Smooth muscle cell of the coronary artery (primary cell): ENCODE results near the gene PDAP1. TPM values are rescaled to one million over a fixed set of nuclear protein-coding genes. Genes with fewer than 3 reads are reported as not detected.

Experiments
- total RNA-seq: library from RNA; depleted of rRNA; stranded (reverse); fragments of >200 nt; gene quantifications from 2 replicates; pipeline ENCODE4 v1.2.3, GENCODE V29; 2014; ENCODE audit warnings: low replicate concordance

PDAP1 gene, protein sequence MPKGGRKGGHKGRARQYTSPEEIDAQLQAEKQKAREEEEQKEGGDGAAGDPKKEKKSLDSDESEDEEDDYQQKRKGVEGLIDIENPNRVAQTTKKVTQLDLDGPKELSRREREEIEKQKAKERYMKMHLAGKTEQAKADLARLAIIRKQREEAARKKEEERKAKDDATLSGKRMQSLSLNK
- 25.0 and 28.9 TPM in 2 replicates for total RNA-seq

DNA sequence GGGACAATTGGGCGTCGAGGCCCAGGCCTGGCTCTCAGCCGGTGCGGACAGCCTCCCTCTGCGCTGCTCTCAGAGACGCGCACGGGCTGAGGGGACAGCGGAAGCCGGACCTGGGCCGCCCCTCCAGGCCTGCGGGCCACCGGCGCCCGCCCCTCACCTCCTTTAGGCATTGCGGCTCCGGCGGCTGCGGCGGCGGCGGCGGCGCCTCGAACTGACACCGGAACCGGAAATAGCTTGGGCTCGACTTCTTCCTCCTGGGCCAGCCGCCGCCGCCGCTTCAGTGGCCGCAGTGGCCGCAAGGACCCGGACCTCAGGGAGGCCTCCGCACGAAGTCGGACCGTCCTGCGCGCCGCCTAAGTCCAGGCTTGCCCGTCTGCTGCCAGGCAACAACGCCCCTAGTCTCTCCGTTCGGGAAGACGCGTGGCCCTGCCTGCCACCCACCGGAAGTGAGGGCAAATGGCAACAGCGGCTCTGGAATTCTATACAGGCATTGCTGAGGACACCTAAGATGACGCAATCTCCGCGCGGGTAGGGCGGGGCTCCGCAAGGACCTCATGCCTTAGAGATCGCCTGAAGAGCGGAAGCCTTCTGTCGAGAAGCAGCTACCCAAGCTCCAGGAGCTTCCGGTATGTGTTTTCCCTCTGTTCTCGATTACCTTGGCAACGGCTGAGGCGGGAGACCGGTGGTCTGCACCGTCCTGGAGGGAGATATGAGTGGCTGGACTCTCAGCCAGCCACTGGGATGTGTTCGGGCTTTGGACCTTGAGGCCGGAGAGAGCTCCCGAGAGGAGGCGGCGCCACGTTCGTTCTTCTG, at the start of gene PDAP1, which contains the start of gene BUD31:
Gene PDAP1, minus strand, starts transcription at position 219 of the 813 bp plus-strand sequence. Its CDS starts 49 bp downstream, at position 170.
Gene BUD31, plus strand, starts transcription at position 591 of the 813 bp plus-strand sequence. CDS start 2,124 bp downstream, outside the sequence.

DNA sequence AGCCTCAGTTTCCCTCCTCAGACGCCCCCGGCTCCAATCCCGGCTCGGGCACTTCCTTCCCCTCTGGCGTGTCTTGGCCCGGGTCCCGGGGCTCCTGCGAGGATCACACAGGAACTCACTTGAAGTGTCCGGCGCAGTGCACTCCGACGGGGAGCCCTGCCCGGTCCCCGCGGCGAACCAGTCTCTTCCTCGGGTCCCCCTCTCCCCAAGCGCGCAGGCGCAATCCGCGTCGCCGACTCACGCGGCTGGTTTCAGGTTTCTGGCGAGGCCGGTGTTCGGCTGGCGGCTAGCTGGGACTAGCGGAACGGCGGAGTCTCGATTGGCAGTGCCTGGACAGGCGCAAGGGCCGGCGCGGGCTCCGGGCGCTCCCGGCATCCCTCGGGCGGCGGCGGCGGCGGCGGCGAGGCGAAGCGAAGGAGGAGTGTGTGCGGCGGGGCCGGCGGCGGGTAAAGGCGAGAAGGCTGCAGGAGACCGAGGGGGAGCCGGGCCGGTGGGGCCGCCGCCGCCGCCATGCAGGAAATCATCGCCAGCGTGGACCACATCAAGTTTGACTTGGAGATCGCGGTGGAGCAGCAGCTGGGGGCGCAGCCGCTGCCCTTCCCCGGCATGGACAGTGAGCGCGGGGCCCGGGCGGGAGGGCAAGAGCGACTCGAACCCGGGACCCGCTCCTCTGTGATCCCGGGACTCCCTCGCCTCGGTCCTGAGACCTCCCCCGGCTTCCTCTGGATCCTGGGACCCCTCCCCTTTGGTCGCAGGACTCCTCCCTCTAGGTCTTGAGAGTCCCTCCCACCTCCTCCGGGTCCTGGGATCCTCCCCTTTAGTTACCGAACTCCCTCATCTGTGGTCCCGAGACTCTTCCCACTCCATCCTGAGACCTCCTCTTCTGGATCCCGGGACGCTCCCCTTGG, 30.4 kb upstream of the PDAP1 start, which contains the start of the genes CPSF4 and PTCD1:
Gene CPSF4, plus strand, starts transcription at position 371 of the 908 bp plus-strand sequence. Its CDS starts 140 bp downstream, at position 511.
Gene PTCD1, minus strand, starts transcription at position 226 of the 908 bp plus-strand sequence. CDS start 3,556 bp downstream, outside the sequence.

DNA sequence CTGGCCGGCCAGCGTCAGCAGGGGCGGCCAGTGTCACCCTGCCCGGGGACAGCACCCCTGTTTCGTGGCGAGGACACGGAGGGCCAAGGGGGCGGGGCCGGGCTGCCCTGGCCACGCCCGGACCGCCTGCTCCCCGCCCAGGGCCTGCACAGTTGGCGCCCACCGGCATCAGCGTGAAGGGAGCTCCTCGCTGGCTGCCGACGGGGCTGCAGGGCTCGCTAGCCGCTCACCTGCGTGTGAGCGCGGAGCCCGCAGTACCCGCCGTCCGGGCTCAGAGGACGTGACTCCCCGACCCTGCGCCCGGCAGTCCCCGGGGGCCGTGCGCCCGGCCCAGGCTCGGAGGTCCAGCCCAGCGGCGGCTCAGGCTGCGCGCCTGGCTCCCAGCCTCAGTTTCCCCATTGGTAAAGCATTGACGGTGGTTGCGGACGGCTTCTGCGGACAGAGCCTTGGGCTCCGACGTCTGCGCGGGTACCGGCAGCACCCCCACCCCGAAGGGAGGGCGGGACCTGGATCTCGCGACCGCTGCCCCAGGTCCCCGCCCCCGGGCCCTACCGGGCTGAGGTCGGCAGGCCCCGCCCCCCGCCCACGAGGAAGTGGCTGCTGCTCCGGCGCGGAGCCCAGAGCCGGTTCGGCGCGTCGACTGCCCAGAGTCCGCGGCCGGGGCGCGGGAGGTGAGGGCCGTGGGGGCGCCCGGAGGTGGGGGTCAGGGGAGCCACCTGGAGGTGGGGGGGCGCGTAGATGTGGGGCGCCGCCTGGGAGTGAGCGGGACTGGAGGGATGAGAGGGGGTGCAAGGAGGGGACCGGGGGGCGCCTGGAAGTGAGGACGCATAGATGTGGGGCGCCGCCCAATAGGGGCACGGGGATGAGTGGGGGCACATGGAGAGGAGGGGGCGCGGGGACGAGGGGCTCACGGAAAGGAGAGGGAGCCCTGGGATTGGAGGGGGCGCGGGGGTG, 34.0 kb downstream of the PDAP1 start, which contains the start of gene ARPC1B:
Gene ARPC1B, plus strand, starts transcription at position 620 of the 954 bp plus-strand sequence. CDS start 10,985 bp downstream, outside the sequence.

Other genes starting within 250 kb of the PDAP1 start
- not detected in 2 replicates for gene KPNA7, start 200.5 kb downstream of the PDAP1 start, total RNA-seq
- 0.08 TPM in 1 of 2 replicates, not detected in the other for gene MYH16, start 135.8 kb downstream of the PDAP1 start, total RNA-seq
- 163 and 223 TPM in 2 replicates for gene ARPC1A, start 82.7 kb downstream of the PDAP1 start, total RNA-seq
- 380 and 552 TPM in 2 replicates for gene ARPC1B, start 33.9 kb downstream of the PDAP1 start, total RNA-seq
- 109 and 191 TPM in 2 replicates for gene BUD31, start 372 bp upstream of the PDAP1 start, total RNA-seq
- 5.1 and 6.5 TPM in 2 replicates for gene PTCD1, start 30.2 kb upstream of the PDAP1 start, total RNA-seq
- 23.5 and 27.0 TPM in 2 replicates for gene CPSF4, start 30.3 kb upstream of the PDAP1 start, total RNA-seq
- gene ATP5MF, start 57.6 kb upstream of the PDAP1 start, total RNA-seq = 136 and 465 TPM in 2 replicates
- 1.8 and 5.0 TPM in 2 replicates for gene ZNF789, start 64.3 kb upstream of the PDAP1 start, total RNA-seq
- gene ZNF394, start 91.7 kb upstream of the PDAP1 start, total RNA-seq = 17.2 and 20.7 TPM in 2 replicates
- gene ZKSCAN5, start 96.1 kb upstream of the PDAP1 start, total RNA-seq = 8.1 and 10.1 TPM in 2 replicates
- 4.6 and 5.1 TPM in 2 replicates for gene FAM200A, start 143.5 kb upstream of the PDAP1 start, total RNA-seq
- 28.0 and 45.1 TPM in 2 replicates for gene ZNF655, start 150.0 kb upstream of the PDAP1 start, total RNA-seq
- 0.53 and 1.2 TPM in 2 replicates for gene TMEM225B, start 189.7 kb upstream of the PDAP1 start, total RNA-seq
- gene ZSCAN25, start 208.3 kb upstream of the PDAP1 start, total RNA-seq = 7.9 and 9.2 TPM in 2 replicates